Measurements from ENCODE around the gene PARP1. TPM values are rescaled to one million over a fixed set of nuclear protein-coding genes. Genes with fewer than 3 reads are reported as not detected.
A peak's percentile ranks its signal among the peaks of the same experiment; 100 is the strongest.

The PARP1 gene
- total and polyA plus RNA-seq, 4 donors = 39.2 to 108 (median 60.3) TPM

DNA sequence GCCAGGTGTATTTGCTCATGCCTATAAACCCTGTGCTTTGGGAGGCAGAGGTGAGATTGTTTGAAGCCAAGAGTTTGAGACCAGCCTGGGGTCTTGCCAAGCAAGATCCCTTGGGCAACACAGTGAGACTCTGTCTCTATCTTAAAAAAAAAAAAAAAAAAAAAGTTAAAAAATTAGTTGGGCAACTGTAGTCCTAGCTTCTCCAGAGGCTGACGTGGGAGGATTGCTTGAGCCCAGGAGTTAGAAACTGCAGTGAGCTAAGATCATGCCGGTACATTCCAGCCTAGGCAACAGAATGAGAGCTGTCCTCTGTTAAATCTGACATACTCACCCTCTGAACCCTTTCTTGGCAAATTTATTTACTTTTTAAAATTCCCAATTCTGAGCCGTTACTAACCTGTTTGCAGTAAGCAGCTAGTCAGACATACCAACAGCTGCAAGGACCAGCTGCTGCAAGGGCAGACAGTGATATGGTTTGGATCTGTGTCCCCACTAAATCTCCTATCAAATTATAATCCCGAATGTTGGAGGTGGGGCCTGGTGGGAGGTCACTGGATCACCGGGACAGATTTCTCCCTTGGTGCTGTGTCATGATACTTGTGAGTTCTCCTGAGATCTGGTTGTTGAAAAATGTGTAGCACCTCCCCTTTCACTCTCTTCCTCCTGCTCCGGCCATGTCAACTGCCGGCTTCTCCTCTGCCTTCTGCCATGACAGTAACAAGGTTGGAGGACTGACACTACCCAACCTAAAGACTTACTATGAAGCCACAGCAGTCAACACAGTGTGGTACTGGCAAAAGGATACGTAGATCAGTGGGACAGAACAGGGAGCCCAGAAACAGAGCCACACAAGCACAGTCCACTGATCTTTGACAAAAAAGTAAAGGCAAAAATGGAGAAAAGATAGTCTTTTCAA lies 10.6 kb downstream of the PARP1 start:
- Histone ChIP-seq H3K36me3 (ENCODE audit: control insufficient read depth in 4 of 4, insufficient read depth in 3 of 4, low read depth in 1 of 4, low read length in 3 of 4) (peaks cover 9 to 35% (median 19%) of the 10 kb centered on the region in 4 donors), H3K4me1 (ENCODE audit: control insufficient read depth in 4 of 4, insufficient read depth in 4 of 4, low read length in 3 of 4) (peaks cover 3 to 23% (median 18%) of the 10 kb centered on the region in 4 donors), H3K27ac (ENCODE audit: low read depth in 1 of 2, low read length in 2 of 2) (peak overlapping the region in 1 of 2 donors; percentile 64), H3K9ac (ENCODE audit: low read depth in 1 of 2, low read length in 2 of 2) (no peak overlapping the region), H3K4me3 (ENCODE audit: low read depth in 1 of 3, low read length in 3 of 3) (no peak overlapping the region), H3K27me3 (ENCODE audit: control insufficient read depth in 4 of 4, insufficient read depth in 4 of 4, low read length in 3 of 4) (no peaks in the 10 kb centered on the region), H3K9me3 (ENCODE audit: control insufficient read depth in 4 of 4, low read length in 3 of 4) (no peaks in the 10 kb centered on the region)
- TF ChIP-seq FOXA1 (IDR thresholded peaks at IDR 0.05) = no peak
- TF ChIP-seq HNF4G (IDR thresholded peaks at IDR 0.05) = no peak
- TF ChIP-seq RAD21 (IDR thresholded peaks at IDR 0.05) = no peak
- TF ChIP-seq JUND (IDR thresholded peaks at IDR 0.05) = no peak
- peak in 1 of 2 donors; percentile 35 for TF ChIP-seq RXRA (IDR thresholded peaks at IDR 0.05)
- TF ChIP-seq SP1 (IDR thresholded peaks at IDR 0.05) = peak; percentile 24
- TF ChIP-seq TAF1 (conservative IDR thresholded peaks at IDR 0.05) = no peak
- peak; percentile 19 for TF ChIP-seq YY1 (IDR thresholded peaks at IDR 0.05)
- no peak for TF ChIP-seq HNF4A (conservative IDR thresholded peaks at IDR 0.05)
- 41% methylated on average over 8 of the region's 8 CpGs for WGBS
- DNase-seq (ENCODE audit: low spot score) = no peak

DNA sequence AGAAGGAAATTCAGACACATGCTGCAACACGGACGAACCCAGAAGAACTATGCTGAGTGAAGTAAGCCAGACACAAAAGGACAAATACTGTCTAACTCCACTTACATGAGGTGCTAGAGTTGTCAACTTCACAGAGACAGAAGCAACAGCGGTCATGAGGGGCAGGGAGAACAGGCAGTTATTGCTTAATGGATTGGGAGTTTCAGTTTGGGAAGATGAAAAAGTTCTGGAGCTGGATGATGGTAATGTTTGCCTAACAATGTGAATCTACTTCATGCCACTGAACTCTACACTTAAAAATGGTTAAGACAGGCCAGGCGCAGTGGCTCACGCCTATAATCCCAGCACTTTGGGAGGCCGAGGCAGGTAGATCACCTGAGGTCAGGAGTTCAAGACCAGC lies 12.1 kb downstream of the PARP1 start:
- Histone ChIP-seq H3K27ac (ENCODE audit: low read depth in 1 of 2, low read length in 2 of 2) (no peak overlapping the region), H3K4me1 (ENCODE audit: control insufficient read depth in 4 of 4, insufficient read depth in 4 of 4, low read length in 3 of 4) (peaks cover 3 to 23% (median 18%) of the 10 kb centered on the region in 4 donors), H3K27me3 (ENCODE audit: control insufficient read depth in 4 of 4, insufficient read depth in 4 of 4, low read length in 3 of 4) (no peaks in the 10 kb centered on the region), H3K4me3 (ENCODE audit: low read depth in 1 of 3, low read length in 3 of 3) (no peak overlapping the region), H3K9ac (ENCODE audit: low read depth in 1 of 2, low read length in 2 of 2) (no peak overlapping the region), H3K9me3 (ENCODE audit: control insufficient read depth in 4 of 4, low read length in 3 of 4) (no peaks in the 10 kb centered on the region), H3K36me3 (ENCODE audit: control insufficient read depth in 4 of 4, insufficient read depth in 3 of 4, low read depth in 1 of 4, low read length in 3 of 4) (peaks cover 5 to 31% (median 9%) of the 10 kb centered on the region in 4 donors)
- TF ChIP-seq FOXA1 (IDR thresholded peaks at IDR 0.05) (peak; percentile 29), JUND (IDR thresholded peaks at IDR 0.05) (no peak), HNF4G (IDR thresholded peaks at IDR 0.05) (no peak), GABPA (IDR thresholded peaks at IDR 0.05 in 1 of 2, conservative IDR thresholded peaks at IDR 0.05 in 1 of 2) (no peak), SP1 (IDR thresholded peaks at IDR 0.05) (peak; percentile 41), TAF1 (conservative IDR thresholded peaks at IDR 0.05) (no peak), EGR1 (IDR thresholded peaks at IDR 0.05; ENCODE audit: low read depth in 2 of 2) (no peak), YY1 (IDR thresholded peaks at IDR 0.05) (peak; percentile 38), RXRA (IDR thresholded peaks at IDR 0.05) (peak; percentile 52 to 83), RAD21 (IDR thresholded peaks at IDR 0.05) (no peak), FOXA2 (IDR thresholded peaks at IDR 0.05) (no peak), HNF4A (conservative IDR thresholded peaks at IDR 0.05) (peak; percentile 30 to 41), NR2F2 (IDR thresholded peaks at IDR 0.05) (no peak)
- TF ChIP-seq, protein P1, sequence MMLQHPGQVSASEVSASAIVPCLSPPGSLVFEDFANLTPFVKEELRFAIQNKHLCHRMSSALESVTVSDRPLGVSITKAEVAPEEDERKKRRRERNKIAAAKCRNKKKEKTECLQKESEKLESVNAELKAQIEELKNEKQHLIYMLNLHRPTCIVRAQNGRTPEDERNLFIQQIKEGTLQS (IDR thresholded peaks at IDR 0.05) = no peak
- TF ChIP-seq, protein P2, sequence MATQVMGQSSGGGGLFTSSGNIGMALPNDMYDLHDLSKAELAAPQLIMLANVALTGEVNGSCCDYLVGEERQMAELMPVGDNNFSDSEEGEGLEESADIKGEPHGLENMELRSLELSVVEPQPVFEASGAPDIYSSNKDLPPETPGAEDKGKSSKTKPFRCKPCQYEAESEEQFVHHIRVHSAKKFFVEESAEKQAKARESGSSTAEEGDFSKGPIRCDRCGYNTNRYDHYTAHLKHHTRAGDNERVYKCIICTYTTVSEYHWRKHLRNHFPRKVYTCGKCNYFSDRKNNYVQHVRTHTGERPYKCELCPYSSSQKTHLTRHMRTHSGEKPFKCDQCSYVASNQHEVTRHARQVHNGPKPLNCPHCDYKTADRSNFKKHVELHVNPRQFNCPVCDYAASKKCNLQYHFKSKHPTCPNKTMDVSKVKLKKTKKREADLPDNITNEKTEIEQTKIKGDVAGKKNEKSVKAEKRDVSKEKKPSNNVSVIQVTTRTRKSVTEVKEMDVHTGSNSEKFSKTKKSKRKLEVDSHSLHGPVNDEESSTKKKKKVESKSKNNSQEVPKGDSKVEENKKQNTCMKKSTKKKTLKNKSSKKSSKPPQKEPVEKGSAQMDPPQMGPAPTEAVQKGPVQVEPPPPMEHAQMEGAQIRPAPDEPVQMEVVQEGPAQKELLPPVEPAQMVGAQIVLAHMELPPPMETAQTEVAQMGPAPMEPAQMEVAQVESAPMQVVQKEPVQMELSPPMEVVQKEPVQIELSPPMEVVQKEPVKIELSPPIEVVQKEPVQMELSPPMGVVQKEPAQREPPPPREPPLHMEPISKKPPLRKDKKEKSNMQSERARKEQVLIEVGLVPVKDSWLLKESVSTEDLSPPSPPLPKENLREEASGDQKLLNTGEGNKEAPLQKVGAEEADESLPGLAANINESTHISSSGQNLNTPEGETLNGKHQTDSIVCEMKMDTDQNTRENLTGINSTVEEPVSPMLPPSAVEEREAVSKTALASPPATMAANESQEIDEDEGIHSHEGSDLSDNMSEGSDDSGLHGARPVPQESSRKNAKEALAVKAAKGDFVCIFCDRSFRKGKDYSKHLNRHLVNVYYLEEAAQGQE (IDR thresholded peaks at IDR 0.05) = no peak
- TF ChIP-seq, protein P3, sequence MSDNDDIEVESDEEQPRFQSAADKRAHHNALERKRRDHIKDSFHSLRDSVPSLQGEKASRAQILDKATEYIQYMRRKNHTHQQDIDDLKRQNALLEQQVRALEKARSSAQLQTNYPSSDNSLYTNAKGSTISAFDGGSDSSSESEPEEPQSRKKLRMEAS (IDR thresholded peaks at IDR 0.05) = no peak
- TF ChIP-seq, protein P4, sequence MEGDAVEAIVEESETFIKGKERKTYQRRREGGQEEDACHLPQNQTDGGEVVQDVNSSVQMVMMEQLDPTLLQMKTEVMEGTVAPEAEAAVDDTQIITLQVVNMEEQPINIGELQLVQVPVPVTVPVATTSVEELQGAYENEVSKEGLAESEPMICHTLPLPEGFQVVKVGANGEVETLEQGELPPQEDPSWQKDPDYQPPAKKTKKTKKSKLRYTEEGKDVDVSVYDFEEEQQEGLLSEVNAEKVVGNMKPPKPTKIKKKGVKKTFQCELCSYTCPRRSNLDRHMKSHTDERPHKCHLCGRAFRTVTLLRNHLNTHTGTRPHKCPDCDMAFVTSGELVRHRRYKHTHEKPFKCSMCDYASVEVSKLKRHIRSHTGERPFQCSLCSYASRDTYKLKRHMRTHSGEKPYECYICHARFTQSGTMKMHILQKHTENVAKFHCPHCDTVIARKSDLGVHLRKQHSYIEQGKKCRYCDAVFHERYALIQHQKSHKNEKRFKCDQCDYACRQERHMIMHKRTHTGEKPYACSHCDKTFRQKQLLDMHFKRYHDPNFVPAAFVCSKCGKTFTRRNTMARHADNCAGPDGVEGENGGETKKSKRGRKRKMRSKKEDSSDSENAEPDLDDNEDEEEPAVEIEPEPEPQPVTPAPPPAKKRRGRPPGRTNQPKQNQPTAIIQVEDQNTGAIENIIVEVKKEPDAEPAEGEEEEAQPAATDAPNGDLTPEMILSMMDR (IDR thresholded peaks at IDR 0.05; ENCODE audit: low read depth, low read length, missing input control) = no peak
- WGBS = 48% methylated on average over 6 of the region's 6 CpGs
- no peak for DNase-seq (ENCODE audit: low spot score)

Measured in liver (tissue), 9 donors.